Esophagus muscularis mucosa (tissue), 4 donors: ENCODE results near the gene ZNF557. TPM values are rescaled to one million over a fixed set of nuclear protein-coding genes. Genes with fewer than 3 reads are reported as not detected.

ENCODE experiments used
- DNase-seq: peaks from one replicate; pipeline ENCODE4 v3.0.0-alpha.2; 2017; ENCODE audit errors: extremely low spot score
- H3K27ac ChIP-seq, 4 donors: fragments of 200-600 bp; sonication (generic); replicated peaks in 1 of 4; 1 replicate in 3 of 4; 2 replicates in 1 of 4; pipeline ENCODE4 v1.5.1; 2016 to 2019; ENCODE audit warnings: mild to moderate bottlenecking in 1 of 4
- H3K27me3 ChIP-seq, 4 donors: fragments of 200-600 bp; sonication (generic); one replicate each; pipeline versions ENCODE4 v1.5.1 to v1.6.0; 2016 to 2019
- H3K36me3 ChIP-seq, 4 donors: fragments of 200-600 bp; sonication (generic); one replicate each; pipeline ENCODE4 v1.5.1; 2016 to 2019
- H3K4me1 ChIP-seq, 4 donors: fragments of 200-600 bp; sonication (generic); one replicate each; pipeline ENCODE4 v1.5.1; 2016 to 2019
- H3K4me3 ChIP-seq, 4 donors: fragments of 200-600 bp; sonication (generic); 1 replicate in 2 of 4; 2 replicates in 2 of 4; pipeline ENCODE4 v1.5.1; 2016 to 2019; ENCODE audit warnings: mild to moderate bottlenecking in 4 of 4, moderate library complexity in 1 of 4
- H3K9me3 ChIP-seq, 4 donors: fragments of 200-600 bp; sonication (generic); 1 replicate in 3 of 4; 2 replicates in 1 of 4; pipeline ENCODE4 v1.5.1; 2016 to 2019
- CTCF ChIP-seq, 3 experiments: fragments of 200-600 bp in 2 of 3; fragments of 450-650 bp in 1 of 3; sonication (generic) in 2 of 3; IDR thresholded peaks; one replicate each; pipeline ENCODE4 v1.5.1; 2017 to 2019; ENCODE audit warnings: antibody characterized with exemption in 3 of 3, mild to moderate bottlenecking in 2 of 3, moderate library complexity in 1 of 3
- EP300 ChIP-seq: sonication (generic); formaldehyde crosslinking; IDR thresholded peaks from one replicate; pipeline ENCODE4 v1.6.1; 2017; ENCODE audit warnings: antibody characterized with exemption
- POLR2A ChIP-seq: fragments of 450-650 bp; IDR thresholded peaks from one replicate; pipeline ENCODE4 v1.6.1; 2017; ENCODE audit warnings: antibody characterized with exemption, moderate library complexity, mild to moderate bottlenecking, low read depth
- POLR2AphosphoS5 ChIP-seq, 2 donors: sonication (generic); formaldehyde crosslinking; IDR thresholded peaks; one replicate each; pipeline ENCODE4 v1.6.1; 2017; ENCODE audit warnings: antibody characterized with exemption in 2 of 2
- WGBS: methylation state at CpG from one replicate; pipeline ENCODE4 v1.1.5; 2018; 5-methylcytosine and 5-hydroxymethylcytosine counted together
- intact Hi-C: fragments of 100-400 bp; cut with DNase I; formaldehyde crosslinking; loops from one replicate; pipeline ENCODE4 v1.15.1; 2023
- total RNA-seq, 4 donors: library from RNA; depleted of rRNA; stranded (reverse); fragments of >200 nt; gene quantifications; one replicate each; pipeline versions ENCODE4 v1.1.0 to v1.2.1, GENCODE V29; 2016

The ZNF557 gene
- total RNA-seq, 4 donors from 2014 or later, result 5.5 to 9.0 (median 8.3) TPM

- intact Hi-C loops, result no loop called here
- WGBS, result 25% methylated on average over 2 of the region's 2 CpGs
Measured at GRCh38 chr19:7137120-7137519, 67.6 kb downstream of the ZNF557 start.

More at GRCh38 chr19:7137120-7137519, 67.6 kb downstream of the ZNF557 start:
- H3K4me3 ChIP-seq, result no peak overlapping the region
- DNase-seq, result no peak
- peaks cover 0 to 9% (median 3%) of the 10 kb centered on the region in 4 donors for H3K4me1 ChIP-seq
- no peaks in the 10 kb centered on the region for H3K27me3 ChIP-seq
- no peaks in the 10 kb centered on the region for H3K9me3 ChIP-seq
- TF ChIP-seq CTCF (IDR thresholded peaks at IDR 0.05) (no peak), EP300 (no peak), POLR2A (no peak), POLR2AphosphoS5 (IDR thresholded peaks at IDR 0.05) (no peak)
- H3K27ac ChIP-seq, result no peak overlapping the region
- H3K36me3 ChIP-seq, result peaks cover 34 to 79% (median 60%) of the 10 kb centered on the region in 4 donors

Other genes with a start within 250 kb of the ZNF557 start
- gene ADGRE1, start 182.1 kb upstream of the ZNF557 start, total RNA-seq, result under 1 TPM in 2 of 4 donors, not detected in 2; 0.17 to 0.33 TPM
- not detected for gene MBD3L2B, start 48.3 kb upstream of the ZNF557 start, total RNA-seq
- gene MBD3L5, start 39.1 kb upstream of the ZNF557 start, total RNA-seq, result not detected
- gene MBD3L4, start 29.5 kb upstream of the ZNF557 start, total RNA-seq, result not detected
- gene MBD3L2, start 20.4 kb upstream of the ZNF557 start, total RNA-seq, result not detected
- not detected for gene MBD3L3, start 11.0 kb upstream of the ZNF557 start, total RNA-seq
- gene INSR, start 224.7 kb downstream of the ZNF557 start, total RNA-seq, result 100 to 1,000 TPM in 2 of 4 donors, 10 to 100 TPM in 2; 72.3 to 143 (median 92.5) TPM